Measurements from ENCODE around the gene VTCN1.

The VTCN1 gene

GRCh38 chr1:117215019-117215418 lies 4.3 kb upstream of the VTCN1 start:
- in situ Hi-C loops (cut with MboI; ENCODE audit: low pct_unique_long_range_greater_than_20kb, low sequenced_read_pairs, unreplicated experiment), result no loop called here
- no peak for TF ChIP-seq CTCF (IDR thresholded peaks at IDR 0.05; ENCODE audit: extremely low read depth, insufficient read depth, missing control alignments)

GRCh38 chr1:117213046-117213445 lies 2.3 kb upstream of the VTCN1 start:
- in situ Hi-C loops (cut with MboI; ENCODE audit: low pct_unique_long_range_greater_than_20kb, low sequenced_read_pairs, unreplicated experiment), result no loop called here
- no peak for TF ChIP-seq CTCF (IDR thresholded peaks at IDR 0.05; ENCODE audit: extremely low read depth, insufficient read depth, missing control alignments)
- DNase-seq (ENCODE audit: low spot score), result no peak

More at GRCh38 chr1:117215019-117215418, 4.3 kb upstream of the VTCN1 start:
- DNase-seq (ENCODE audit: low spot score), result no peak

- in situ Hi-C loops (cut with MboI; ENCODE audit: low pct_unique_long_range_greater_than_20kb, low sequenced_read_pairs, unreplicated experiment), result no loop called here
- no peak for DNase-seq (ENCODE audit: low spot score)
- TF ChIP-seq CTCF (IDR thresholded peaks at IDR 0.05; ENCODE audit: extremely low read depth, insufficient read depth, missing control alignments), result no peak
Observed at GRCh38 chr1:117210386-117210785, 341 bp downstream of the VTCN1 start.

GRCh38 chr1:117209094-117209493 lies 1.6 kb downstream of the VTCN1 start:
- TF ChIP-seq CTCF (IDR thresholded peaks at IDR 0.05; ENCODE audit: extremely low read depth, insufficient read depth, missing control alignments), result no peak
- DNase-seq (ENCODE audit: low spot score), result no peak
- in situ Hi-C loops (cut with MboI; ENCODE audit: low pct_unique_long_range_greater_than_20kb, low sequenced_read_pairs, unreplicated experiment), result no loop called here

- no peak for TF ChIP-seq CTCF (IDR thresholded peaks at IDR 0.05; ENCODE audit: extremely low read depth, insufficient read depth, missing control alignments)
- no peak for DNase-seq (ENCODE audit: low spot score)
- in situ Hi-C loops (cut with MboI; ENCODE audit: low pct_unique_long_range_greater_than_20kb, low sequenced_read_pairs, unreplicated experiment), result no loop called here
Observed at GRCh38 chr1:117208580-117208979, 2.1 kb downstream of the VTCN1 start.

- in situ Hi-C loops (cut with MboI; ENCODE audit: low pct_unique_long_range_greater_than_20kb, low sequenced_read_pairs, unreplicated experiment), result no loop called here
- DNase-seq (ENCODE audit: low spot score), result no peak
- TF ChIP-seq CTCF (IDR thresholded peaks at IDR 0.05; ENCODE audit: extremely low read depth, insufficient read depth, missing control alignments), result no peak
Observed at GRCh38 chr1:117205368-117205767, 5.4 kb downstream of the VTCN1 start.

GRCh38 chr1:117201808-117202207 lies 8.9 kb downstream of the VTCN1 start:
- TF ChIP-seq CTCF (IDR thresholded peaks at IDR 0.05; ENCODE audit: extremely low read depth, insufficient read depth, missing control alignments), result no peak
- in situ Hi-C loops (cut with MboI; ENCODE audit: low pct_unique_long_range_greater_than_20kb, low sequenced_read_pairs, unreplicated experiment), result no loop called here
- DNase-seq (ENCODE audit: low spot score), result no peak

Data from GM13977 (cell line).